Activated CD8-positive, alpha-beta T cell treated with anti-CD3 and anti-CD28 coated beads for 36 hours (primary cell): ENCODE results near the gene BTBD19. TPM values are rescaled to one million over a fixed set of nuclear protein-coding genes. Genes with fewer than 3 reads are reported as not detected.
"Not testable (repeated sequence)": the region's sequence is repeated elsewhere in the genome, so short reads cannot be mapped to it uniquely, and the experiment has no call there.

Source experiments
- ATAC-seq: fragments of 200-7000 bp; cut with Tn5 transposase; one replicate; pipeline ENCODE4 v1.10.0; 2021; ENCODE audit warnings: mild to moderate bottlenecking, moderate library complexity
- CTCF ChIA-PET: fragments of 350-600 bp; sonication (Branson Sonifier 250); formaldehyde crosslinking; loops from one replicate; lab custom pipeline; 2021; ENCODE audit warnings: antibody characterized with exemption; lab: Charles Lee
- POLR2A ChIA-PET: fragments of 350-600 bp; sonication (Branson Sonifier 250); formaldehyde crosslinking; loops from one replicate; lab custom pipeline; 2021; ENCODE audit warnings: antibody characterized with exemption; lab: Charles Lee
- DNase-seq: peaks from one replicate; pipeline ENCODE4 v3.0.0-alpha.2; 2020
- H3K27ac Mint-ChIP-seq: one replicate; pipeline ENCODE4 v1.8.0; 2021; ENCODE audit warnings: mild to moderate bottlenecking, mixed read lengths
- H3K27me3 Mint-ChIP-seq: one replicate; pipeline ENCODE4 v1.8.0; 2021; ENCODE audit warnings: mixed read lengths
- H3K36me3 Mint-ChIP-seq: one replicate; pipeline ENCODE4 v1.8.0; 2021; ENCODE audit warnings: low read depth, mixed read lengths
- H3K4me1 Mint-ChIP-seq: one replicate; pipeline ENCODE4 v1.8.0; 2021; ENCODE audit warnings: low read depth, mixed read lengths
- H3K4me3 Mint-ChIP-seq: one replicate; pipeline ENCODE4 v1.8.0; 2021; ENCODE audit warnings: mild to moderate bottlenecking, moderate library complexity, mixed read lengths
- H3K9me3 Mint-ChIP-seq: one replicate; pipeline ENCODE4 v1.8.0; 2021; ENCODE audit warnings: mixed read lengths
- CTCF ChIP-seq: fragments of 200-600 bp; IDR thresholded peaks from one replicate; pipeline ENCODE4 v1.8.0; 2022; ENCODE audit warnings: antibody characterized with exemption, mild to moderate bottlenecking
- intact Hi-C: fragments of 100-400 bp; cut with micrococcal nuclease; formaldehyde crosslinking; loops from one replicate; pipeline ENCODE4 v1.10.0; 2022
- total RNA-seq, 2 experiments: library from RNA; stranded (reverse); gene quantifications; one replicate each; pipeline ENCODE4 v1.2.3, GENCODE V29; 2021

The BTBD19 gene
- total RNA-seq, 2 experiments from 2014 or later, result 4.8 to 5.6 TPM

DNA sequence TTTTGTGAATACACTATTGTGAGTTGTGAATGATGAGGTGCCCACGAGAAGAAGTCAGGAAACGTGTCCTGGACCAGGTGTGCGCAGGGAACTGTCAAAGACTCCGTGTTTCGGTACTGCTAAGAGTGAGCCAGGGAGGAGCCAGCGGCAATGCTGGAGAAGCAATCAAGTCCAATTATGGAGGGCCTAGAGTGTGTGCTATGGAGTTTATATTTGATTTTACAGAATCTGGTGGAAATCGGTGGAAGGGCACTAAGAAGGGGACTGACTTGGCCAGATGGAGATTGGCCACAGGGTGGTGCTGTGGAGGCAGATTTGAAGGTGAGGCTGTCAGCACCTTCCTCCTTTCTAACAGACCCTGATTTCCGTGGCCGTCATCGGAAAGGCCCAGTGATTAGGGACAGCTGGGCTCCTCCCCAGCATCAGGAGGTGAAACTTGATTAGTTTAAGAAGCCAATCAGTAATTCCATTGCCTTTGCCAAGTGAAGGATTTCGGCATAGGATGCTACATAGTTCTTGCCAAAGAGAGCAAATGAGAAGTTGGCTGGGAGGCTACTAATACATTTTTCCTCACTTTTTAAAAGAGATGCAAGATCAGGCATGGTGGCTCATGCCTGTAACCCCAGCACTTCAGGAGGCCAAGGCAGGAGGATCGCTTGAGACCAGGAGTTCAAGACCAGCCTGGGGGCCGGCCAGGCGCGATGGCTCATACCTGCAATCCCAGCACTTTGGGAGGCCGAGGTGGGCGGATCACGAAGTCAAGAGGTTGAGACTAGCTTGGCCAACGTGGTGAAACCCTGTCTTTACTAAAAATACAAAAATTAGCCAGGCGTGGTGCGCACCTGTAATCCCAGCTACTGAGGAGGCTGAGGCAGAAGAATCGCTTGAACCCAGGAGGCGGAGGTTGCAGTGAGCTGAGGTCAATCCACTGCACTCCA lies 27.7 kb downstream of the BTBD19 start:
- peak; percentile 99 for ATAC-seq

DNA sequence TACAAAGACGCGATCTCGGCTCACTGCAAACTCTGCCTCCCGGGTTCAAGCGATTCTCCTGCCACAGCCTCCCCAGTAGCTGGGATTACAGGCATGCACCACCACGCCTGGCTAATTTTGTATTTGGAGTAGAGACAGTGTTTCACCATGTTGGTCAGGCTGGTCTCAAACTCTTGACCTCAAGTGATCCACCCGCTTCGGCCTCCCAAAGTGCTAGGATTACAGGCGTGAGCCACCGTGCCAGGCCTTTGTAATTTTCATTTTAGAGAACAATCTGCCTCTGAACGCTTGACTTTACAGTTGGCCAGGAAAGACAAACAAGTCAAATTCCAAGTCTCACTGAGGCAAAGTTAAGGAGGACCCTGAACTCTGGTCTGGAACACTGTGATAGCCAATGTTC lies 30.0 kb downstream of the BTBD19 start:
- POLR2A ChIA-PET, H3K9me3 Mint-ChIP-seq, CTCF ChIA-PET, DNase-seq, H3K27ac Mint-ChIP-seq, ATAC-seq, H3K36me3 Mint-ChIP-seq, H3K4me3 Mint-ChIP-seq, H3K27me3 Mint-ChIP-seq, intact Hi-C loops: not testable (repeated sequence)
- H3K4me1 Mint-ChIP-seq, result peaks cover 11% of the 10 kb centered on the region

More for the DNA sequence above, 27.7 kb downstream of the BTBD19 start:
- peak; percentile 77 for TF ChIP-seq CTCF
- ChIA-PET POLR2A (interaction anchor here (1.3 kb wide), 1 partner anchor 105 kb away, joined by 3 read pairs; no protein-coding TSS in a partner anchor), CTCF (interaction anchor here (0.6 to 2.8 kb wide), 15 partner anchors 9 to 176 kb away, joined by 3 to 17 read pairs (median 3); partner anchors contain the start of genes PTCH2 and UROD)
- Mint-ChIP-seq H3K36me3 (no peaks in the 10 kb centered on the region), H3K4me1 (peaks cover 10% of the 10 kb centered on the region), H3K27me3 (no peaks in the 10 kb centered on the region), H3K4me3 (no peak overlapping the region), H3K9me3 (no peaks in the 10 kb centered on the region), H3K27ac (peak overlapping the region; percentile 49)
- peak; percentile 97 for DNase-seq
- intact Hi-C loops, result no loop called here

DNA sequence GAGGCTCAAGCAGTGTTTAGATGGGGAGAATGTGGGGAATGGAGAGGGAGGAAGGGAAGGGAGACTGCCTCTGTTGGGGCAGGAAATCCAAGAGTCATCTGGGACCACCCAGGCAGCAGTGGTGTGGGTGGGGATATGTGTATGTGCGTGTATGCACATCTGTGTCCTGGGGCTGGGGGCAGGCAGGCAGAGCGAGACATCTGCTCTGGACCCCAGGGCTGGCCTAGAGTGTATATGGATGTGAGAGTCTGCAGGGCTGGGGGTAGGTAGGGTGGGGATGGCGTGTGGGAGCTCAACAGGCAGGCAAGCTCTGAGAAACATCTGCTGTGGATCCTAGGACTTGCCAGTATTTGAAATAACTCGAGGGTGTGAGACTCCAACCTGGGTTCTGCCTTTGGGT lies 31.3 kb downstream of the BTBD19 start:
- H3K4me1 Mint-ChIP-seq, result peaks cover 11% of the 10 kb centered on the region
- no peak overlapping the region for H3K27ac Mint-ChIP-seq
- H3K27me3 Mint-ChIP-seq, result peaks cover 7% of the 10 kb centered on the region
- no peak for ATAC-seq
- ChIA-PET CTCF (no interaction called here), POLR2A (interaction anchor here (1.7 kb wide), 1 partner anchor 22 kb away, joined by 4 read pairs; no protein-coding TSS in a partner anchor)
- H3K4me3 Mint-ChIP-seq, result no peak overlapping the region
- no peak for TF ChIP-seq CTCF
- H3K9me3 Mint-ChIP-seq, result no peaks in the 10 kb centered on the region
- no peak for DNase-seq
- H3K36me3 Mint-ChIP-seq, result no peaks in the 10 kb centered on the region
- intact Hi-C loops, result no loop called here

DNA sequence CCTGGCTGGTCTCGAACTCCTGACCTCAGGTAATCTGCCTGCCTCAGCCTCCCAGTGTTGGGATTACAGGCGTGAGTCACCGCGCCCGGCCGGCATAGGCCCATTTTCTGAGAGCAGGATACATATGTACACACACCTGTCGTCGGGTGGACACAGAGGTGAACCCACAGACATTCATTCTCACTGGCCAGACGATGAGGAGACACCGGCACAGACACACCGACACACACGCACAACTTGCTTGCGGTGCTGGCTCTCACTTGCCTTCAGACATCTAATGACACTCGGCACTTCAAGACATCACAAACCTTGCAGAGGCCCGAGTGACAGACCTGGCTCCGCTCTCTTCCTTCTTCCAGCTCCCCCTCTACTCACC lies 34.2 kb downstream of the BTBD19 start:
- CTCF ChIA-PET, result interaction anchor here (1.2 kb wide), 1 partner anchor 111 kb away, joined by 3 read pairs; the partner anchor contains the start of gene RNU5D-1
- no peak for TF ChIP-seq CTCF
- Mint-ChIP-seq H3K27ac (no peak overlapping the region), H3K4me3 (peak overlapping the region; percentile 43), H3K36me3 (no peaks in the 10 kb centered on the region), H3K9me3 (no peaks in the 10 kb centered on the region), H3K27me3 (peaks cover 7% of the 10 kb centered on the region), H3K4me1 (peaks cover 4% of the 10 kb centered on the region)
- ATAC-seq (peak; percentile 8), DNase-seq (no peak)
- intact Hi-C loops, result no loop called here
- POLR2A ChIA-PET, result interaction anchor here (0.8 to 1.9 kb wide), 4 partner anchors 112 to 170 kb away, joined by 3 to 5 read pairs (median 5); partner anchors contain the start of genes RNU5D-1 and UROD

GRCh38 chr1:44842862-44843655 lies 34.7 kb downstream of the BTBD19 start, which contains the start of gene PTCH2:
TSS of gene PTCH2 (minus strand) at chr1:44843253. CDS start at chr1:44842932, 321 bp downstream.
- peak within 1 kb of the TSS; percentile 43 for H3K4me3 Mint-ChIP-seq
- peaks cover 4% of the 10 kb centered on the region for H3K4me1 Mint-ChIP-seq
- DNase-seq, result peak; percentile 48
- CTCF ChIA-PET, result interaction anchor here (1.2 to 3.7 kb wide), 2 partner anchors 7 to 112 kb away, joined by 3 to 17 read pairs; partner anchors contain the start of gene RNU5D-1
- intact Hi-C loops, result no loop called here
- H3K27ac Mint-ChIP-seq, result no peak within 1 kb of the TSS
- no peaks in the 10 kb centered on the region for H3K9me3 Mint-ChIP-seq
- POLR2A ChIA-PET, result interaction anchor here (0.7 to 1.9 kb wide), 6 partner anchors 47 to 169 kb away, joined by 3 to 5 read pairs (median 4); partner anchors contain the start of genes RNU5D-1 and UROD
- no peaks in the 10 kb centered on the region for H3K36me3 Mint-ChIP-seq
- TF ChIP-seq CTCF, result no peak
- peaks cover 7% of the 10 kb centered on the region for H3K27me3 Mint-ChIP-seq
- peak; percentile 83 for ATAC-seq
